Activated naive CD4-positive, alpha-beta T cell treated with anti-CD3 and anti-CD28 coated beads, Interleukin-2, amount 10 ng/mL, durations not matched to agents 7 days and 5 days (primary cell): ENCODE data around the gene ARHGEF11.

Source experiments
- CTCF ChIA-PET: fragments of 350-600 bp; sonication (Branson Sonifier 250); formaldehyde crosslinking; loops from one replicate; lab custom pipeline; 2021; ENCODE audit warnings: antibody characterized with exemption; lab: Charles Lee
- DNase-seq: peaks from one replicate; pipeline ENCODE4 v3.0.0-alpha.2; 2020
- H3K27ac Mint-ChIP-seq: one replicate; pipeline ENCODE4 v1.8.0; 2021; ENCODE audit warnings: mild to moderate bottlenecking, moderate library complexity, mixed read lengths
- H3K27me3 Mint-ChIP-seq: one replicate; pipeline ENCODE4 v1.8.0; 2021; ENCODE audit warnings: mild to moderate bottlenecking, mixed read lengths
- H3K36me3 Mint-ChIP-seq: one replicate; pipeline ENCODE4 v1.8.0; 2021; ENCODE audit warnings: mixed read lengths
- H3K4me1 Mint-ChIP-seq: one replicate; pipeline ENCODE4 v1.8.0; 2021; ENCODE audit warnings: mixed read lengths
- H3K4me3 Mint-ChIP-seq: one replicate; pipeline ENCODE4 v1.8.0; 2021; ENCODE audit warnings: mild to moderate bottlenecking, moderate library complexity, mixed read lengths
- H3K9me3 Mint-ChIP-seq: one replicate; pipeline ENCODE4 v1.8.0; 2021; ENCODE audit warnings: mixed read lengths

The ARHGEF11 gene

GRCh38 chr1:156970017-156970416 lies 75.5 kb downstream of the ARHGEF11 start:
- Mint-ChIP-seq H3K27ac (no peak overlapping the region), H3K4me1 (no peaks in the 10 kb centered on the region), H3K36me3 (no peaks in the 10 kb centered on the region), H3K9me3 (no peaks in the 10 kb centered on the region), H3K4me3 (no peak overlapping the region), H3K27me3 (peaks cover 67% of the 10 kb centered on the region)
- DNase-seq, result no peak
- CTCF ChIA-PET, result interaction anchor here (0.7 to 2.2 kb wide), 12 partner anchors 9 to 111 kb away, joined by 3 to 15 read pairs (median 4); partner anchors contain the start of gene INSRR

GRCh38 chr1:156969496-156969895 lies 76.0 kb downstream of the ARHGEF11 start:
- Mint-ChIP-seq H3K4me1 (peaks cover 2% of the 10 kb centered on the region), H3K36me3 (no peaks in the 10 kb centered on the region), H3K27ac (no peak overlapping the region), H3K4me3 (no peak overlapping the region), H3K27me3 (peaks cover 67% of the 10 kb centered on the region), H3K9me3 (no peaks in the 10 kb centered on the region)
- DNase-seq, result no peak
- CTCF ChIA-PET, result interaction anchor here (1.2 to 2.2 kb wide), 7 partner anchors 10 to 188 kb away, joined by 3 to 15 read pairs (median 4); partner anchors contain the start of gene INSRR

GRCh38 chr1:156964441-156964840 lies 81.1 kb downstream of the ARHGEF11 start:
- Mint-ChIP-seq H3K9me3 (no peaks in the 10 kb centered on the region), H3K36me3 (peaks cover 28% of the 10 kb centered on the region), H3K27me3 (peaks cover 31% of the 10 kb centered on the region), H3K4me1 (peaks cover 39% of the 10 kb centered on the region), H3K4me3 (no peak overlapping the region), H3K27ac (peak overlapping the region; percentile 78)
- CTCF ChIA-PET, result interaction anchor here (2.0 kb wide), 1 partner anchor 53 kb away, joined by 4 read pairs; no protein-coding TSS in a partner anchor
- DNase-seq, result no peak

GRCh38 chr1:156963621-156964020 lies 81.9 kb downstream of the ARHGEF11 start:
- H3K27ac Mint-ChIP-seq, result peak overlapping the region; percentile 84

GRCh38 chr1:156961709-156962108 lies 83.8 kb downstream of the ARHGEF11 start:
- CTCF ChIA-PET, result interaction anchor here (0.9 kb wide), 1 partner anchor 128 kb away, joined by 3 read pairs; no protein-coding TSS in a partner anchor
- Mint-ChIP-seq H3K4me1 (peaks cover 50% of the 10 kb centered on the region), H3K4me3 (peak overlapping the region; percentile 60), H3K27me3 (peaks cover 6% of the 10 kb centered on the region), H3K27ac (no peak overlapping the region), H3K36me3 (peaks cover 41% of the 10 kb centered on the region), H3K9me3 (no peaks in the 10 kb centered on the region)
- peak; percentile 71 for DNase-seq

More at GRCh38 chr1:156963621-156964020, 81.9 kb downstream of the ARHGEF11 start:
- DNase-seq, result peak; percentile 76
- peak overlapping the region; percentile 81 for H3K4me3 Mint-ChIP-seq
- H3K27me3 Mint-ChIP-seq, result peaks cover 24% of the 10 kb centered on the region
- H3K9me3 Mint-ChIP-seq, result no peaks in the 10 kb centered on the region
- peaks cover 43% of the 10 kb centered on the region for H3K4me1 Mint-ChIP-seq
- CTCF ChIA-PET, result interaction anchor here (1.3 to 2.0 kb wide), 2 partner anchors 52 to 72 kb away, joined by 3 to 4 read pairs; no protein-coding TSS in a partner anchor
- H3K36me3 Mint-ChIP-seq, result peaks cover 33% of the 10 kb centered on the region

GRCh38 chr1:156959925-156960324 lies 85.6 kb downstream of the ARHGEF11 start:
- Mint-ChIP-seq H3K36me3 (peaks cover 51% of the 10 kb centered on the region), H3K4me3 (no peak overlapping the region), H3K9me3 (no peaks in the 10 kb centered on the region), H3K27ac (no peak overlapping the region), H3K4me1 (peaks cover 50% of the 10 kb centered on the region), H3K27me3 (no peaks in the 10 kb centered on the region)
- CTCF ChIA-PET, result interaction anchor here (0.6 to 3.5 kb wide), 6 partner anchors 8 to 241 kb away, joined by 3 to 15 read pairs (median 3); no protein-coding TSS in a partner anchor
- DNase-seq, result no peak

GRCh38 chr1:156959414-156959813 lies 86.1 kb downstream of the ARHGEF11 start:
- Mint-ChIP-seq H3K27ac (no peak overlapping the region), H3K36me3 (peaks cover 54% of the 10 kb centered on the region), H3K9me3 (no peaks in the 10 kb centered on the region), H3K4me3 (no peak overlapping the region), H3K4me1 (peaks cover 47% of the 10 kb centered on the region), H3K27me3 (no peaks in the 10 kb centered on the region)
- DNase-seq, result no peak
- CTCF ChIA-PET, result interaction anchor here (0.6 to 3.5 kb wide), 5 partner anchors 8 to 240 kb away, joined by 3 to 15 read pairs (median 3); no protein-coding TSS in a partner anchor

- Mint-ChIP-seq H3K9me3 (no peaks in the 10 kb centered on the region), H3K4me3 (no peak overlapping the region), H3K27me3 (no peaks in the 10 kb centered on the region), H3K36me3 (peaks cover 46% of the 10 kb centered on the region), H3K27ac (no peak overlapping the region), H3K4me1 (peaks cover 35% of the 10 kb centered on the region)
- CTCF ChIA-PET, result interaction anchor here (1.4 to 3.5 kb wide), 3 partner anchors 9 to 12 kb away, joined by 3 to 15 read pairs (median 5); no protein-coding TSS in a partner anchor
- DNase-seq, result no peak
Observed at GRCh38 chr1:156958247-156958714, 87.3 kb downstream of the ARHGEF11 start.

- CTCF ChIA-PET, result interaction anchor here (1.6 to 3.5 kb wide), 2 partner anchors 12 kb away, joined by 4 to 15 read pairs; no protein-coding TSS in a partner anchor
- no peak for DNase-seq
- peaks cover 47% of the 10 kb centered on the region for H3K36me3 Mint-ChIP-seq
- no peak overlapping the region for H3K4me3 Mint-ChIP-seq
- no peaks in the 10 kb centered on the region for H3K9me3 Mint-ChIP-seq
- H3K4me1 Mint-ChIP-seq, result peaks cover 30% of the 10 kb centered on the region
- no peak overlapping the region for H3K27ac Mint-ChIP-seq
- no peaks in the 10 kb centered on the region for H3K27me3 Mint-ChIP-seq
Observed at GRCh38 chr1:156957634-156958033, 87.9 kb downstream of the ARHGEF11 start.

GRCh38 chr1:156956333-156956732 lies 89.2 kb downstream of the ARHGEF11 start:
- H3K4me1 Mint-ChIP-seq, result peaks cover 20% of the 10 kb centered on the region

GRCh38 chr1:156953571-156953970 lies 92.0 kb downstream of the ARHGEF11 start:
- DNase-seq, result no peak
- H3K4me3 Mint-ChIP-seq, result no peak overlapping the region
- H3K4me1 Mint-ChIP-seq, result peaks cover 6% of the 10 kb centered on the region
- H3K27ac Mint-ChIP-seq, result no peak overlapping the region
- H3K36me3 Mint-ChIP-seq, result peaks cover 35% of the 10 kb centered on the region
- CTCF ChIA-PET, result no interaction called here
- H3K9me3 Mint-ChIP-seq, result no peaks in the 10 kb centered on the region
- no peaks in the 10 kb centered on the region for H3K27me3 Mint-ChIP-seq

More at GRCh38 chr1:156956333-156956732, 89.2 kb downstream of the ARHGEF11 start:
- Mint-ChIP-seq H3K36me3 (peaks cover 41% of the 10 kb centered on the region), H3K27me3 (no peaks in the 10 kb centered on the region), H3K9me3 (no peaks in the 10 kb centered on the region), H3K27ac (no peak overlapping the region), H3K4me3 (no peak overlapping the region)
- no peak for DNase-seq
- CTCF ChIA-PET, result interaction anchor here (1.6 kb wide), 1 partner anchor 14 kb away, joined by 4 read pairs; no protein-coding TSS in a partner anchor

- H3K4me3 Mint-ChIP-seq, result no peak overlapping the region
- no peaks in the 10 kb centered on the region for H3K4me1 Mint-ChIP-seq
- no peak for DNase-seq
- no peaks in the 10 kb centered on the region for H3K9me3 Mint-ChIP-seq
- CTCF ChIA-PET, result no interaction called here
- H3K27me3 Mint-ChIP-seq, result no peaks in the 10 kb centered on the region
- peaks cover 31% of the 10 kb centered on the region for H3K36me3 Mint-ChIP-seq
- H3K27ac Mint-ChIP-seq, result no peak overlapping the region
Observed at GRCh38 chr1:156951371-156951770, 94.2 kb downstream of the ARHGEF11 start.

- H3K4me3 Mint-ChIP-seq, result no peak overlapping the region
- no peaks in the 10 kb centered on the region for H3K4me1 Mint-ChIP-seq
- H3K27me3 Mint-ChIP-seq, result no peaks in the 10 kb centered on the region
- H3K9me3 Mint-ChIP-seq, result no peaks in the 10 kb centered on the region
- no peak for DNase-seq
- no peak overlapping the region for H3K27ac Mint-ChIP-seq
- CTCF ChIA-PET, result interaction anchor here (1.0 to 1.4 kb wide), 2 partner anchors 10 to 21 kb away, joined by 4 to 5 read pairs; no protein-coding TSS in a partner anchor
- H3K36me3 Mint-ChIP-seq, result peaks cover 25% of the 10 kb centered on the region
Observed at GRCh38 chr1:156949127-156949526, 96.4 kb downstream of the ARHGEF11 start.

GRCh38 chr1:156948708-156949107 lies 96.8 kb downstream of the ARHGEF11 start:
- CTCF ChIA-PET, result interaction anchor here (0.6 to 1.4 kb wide), 2 partner anchors 10 to 158 kb away, joined by 3 to 5 read pairs; no protein-coding TSS in a partner anchor
- Mint-ChIP-seq H3K27ac (no peak overlapping the region), H3K36me3 (peaks cover 25% of the 10 kb centered on the region), H3K4me1 (no peaks in the 10 kb centered on the region), H3K9me3 (no peaks in the 10 kb centered on the region), H3K27me3 (no peaks in the 10 kb centered on the region), H3K4me3 (no peak overlapping the region)
- DNase-seq, result no peak
